Cardiac septum (tissue), 1 donor: ENCODE data around the gene RPH3AL. TPM values are rescaled to one million over a fixed set of nuclear protein-coding genes. Genes with fewer than 3 reads are reported as not detected.

Experiments used
- DNase-seq: peaks from one replicate; pipeline ENCODE4 v3.0.0-alpha.2; 2020; ENCODE audit warnings: low spot score
- intact Hi-C: fragments of 100-400 bp; cut with DNase I; formaldehyde crosslinking; loops from one replicate; pipeline ENCODE4 v1.14.0; 2022
- total RNA-seq: library from RNA; stranded (reverse); fragmentation: NEBNext Ultra II Directional; extraction: Animal tissue kit (Norgen Biotek cat#: 25700); gene quantifications from one replicate; pipeline ENCODE4 v1.2.1, GENCODE V29; 2021
- donor health status: DM: no; HTN: no; CAD: no.

RPH3AL gene
- total RNA-seq, 1 donor from 2014 or later, result 5.5 TPM

DNA sequence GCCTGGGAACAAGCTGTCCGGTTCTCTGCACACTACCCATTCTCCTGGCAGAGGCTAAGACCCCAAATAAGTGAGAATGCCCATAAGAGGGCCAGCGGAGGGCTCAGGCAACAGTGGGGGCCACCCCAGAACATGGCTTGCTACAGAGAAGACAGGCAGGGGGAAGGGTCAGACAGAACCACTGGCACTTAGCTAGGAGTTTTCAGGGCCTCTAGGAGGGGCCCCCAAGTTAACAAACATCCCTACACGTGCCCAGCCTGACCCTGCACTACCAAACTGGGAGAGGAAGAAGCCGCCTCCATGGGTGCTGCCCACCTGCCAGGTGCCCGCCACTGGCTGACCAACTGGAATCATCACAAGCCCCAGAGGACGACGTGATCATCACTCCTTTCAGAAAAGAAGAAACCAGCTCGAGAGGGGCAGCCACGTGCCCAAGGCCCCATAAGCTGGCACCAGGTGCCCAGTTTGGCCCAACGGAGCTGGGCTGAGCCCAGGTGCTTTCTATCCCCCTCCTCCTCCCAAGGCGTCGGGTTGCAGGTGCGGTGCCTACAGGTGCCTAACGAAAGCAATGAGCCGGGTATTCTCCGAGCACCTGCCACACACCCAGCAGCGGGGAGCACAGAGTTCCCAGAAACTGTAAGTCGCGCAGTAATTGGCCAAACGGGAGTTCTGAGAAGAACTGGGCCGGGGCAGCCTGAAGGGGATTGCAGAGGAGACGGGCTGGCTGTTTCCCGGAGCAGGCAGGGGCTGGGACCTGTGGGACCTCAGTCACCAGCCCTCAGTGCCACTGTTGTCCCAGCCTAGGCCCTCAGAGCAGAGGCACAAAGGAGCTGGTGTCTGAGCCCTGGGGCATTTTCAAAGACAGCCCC lies 13.2 kb downstream of the RPH3AL start:
- DNase-seq, result peak; percentile 59
- intact Hi-C loops, result no loop called here

DNA sequence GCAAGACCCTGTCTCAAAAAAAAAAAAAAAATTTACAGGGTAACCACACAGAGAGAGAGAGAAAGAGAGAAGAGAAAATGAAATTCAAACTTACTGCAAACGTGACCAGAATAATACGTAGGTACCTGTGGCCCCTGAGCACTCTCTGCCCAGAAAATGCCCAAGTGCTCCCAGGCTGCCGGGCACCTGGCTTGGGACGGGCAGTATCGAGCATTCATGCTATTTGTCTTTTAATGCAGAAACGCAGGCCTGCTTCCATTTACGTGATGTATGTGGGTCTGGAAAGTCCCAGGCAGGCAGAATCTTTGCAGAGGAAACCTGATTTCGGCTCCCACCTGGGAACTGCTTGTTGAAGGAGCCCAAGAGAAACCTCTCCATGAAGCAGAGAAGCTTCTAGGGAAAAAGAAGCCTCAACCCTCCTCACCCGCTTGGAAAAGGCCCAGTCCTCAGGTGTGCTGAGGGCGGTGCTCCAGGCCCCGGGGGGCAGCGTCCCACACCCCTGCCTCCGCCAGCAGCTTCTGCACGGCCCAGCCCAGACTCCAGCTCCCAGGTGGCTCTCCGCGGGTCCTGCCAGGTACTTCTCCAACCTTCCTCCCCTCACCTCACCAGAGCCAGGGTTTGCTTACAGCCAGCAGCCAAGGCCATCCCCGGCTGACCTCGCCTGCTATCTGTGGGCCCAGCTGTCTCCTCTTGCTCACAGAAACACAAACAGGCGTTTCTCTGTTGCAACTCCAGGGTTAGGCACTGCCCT lies 14.0 kb downstream of the RPH3AL start:
- intact Hi-C loops, result no loop called here
- DNase-seq, result peak; percentile 67

DNA sequence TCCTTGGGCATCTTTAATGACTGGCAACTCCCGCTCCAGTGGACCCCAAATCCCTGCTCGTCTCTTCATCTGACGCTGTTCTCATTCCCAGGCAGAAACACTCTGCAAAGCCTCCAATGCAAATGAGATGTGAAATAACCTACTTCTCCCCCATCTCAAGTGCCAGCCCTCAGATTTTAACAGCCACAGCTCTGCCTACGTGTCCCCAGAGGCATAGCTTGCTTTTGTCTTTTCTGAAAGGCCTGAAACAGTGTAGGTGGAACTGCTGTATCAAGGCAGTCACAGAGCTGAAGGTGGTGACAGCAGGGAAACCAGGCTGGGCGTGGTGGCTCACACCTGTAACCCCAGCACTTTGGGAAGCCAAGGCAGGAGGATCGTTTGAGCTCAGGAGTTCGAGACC lies 14.7 kb downstream of the RPH3AL start:
- DNase-seq, result no peak
- intact Hi-C loops, result no loop called here

DNA sequence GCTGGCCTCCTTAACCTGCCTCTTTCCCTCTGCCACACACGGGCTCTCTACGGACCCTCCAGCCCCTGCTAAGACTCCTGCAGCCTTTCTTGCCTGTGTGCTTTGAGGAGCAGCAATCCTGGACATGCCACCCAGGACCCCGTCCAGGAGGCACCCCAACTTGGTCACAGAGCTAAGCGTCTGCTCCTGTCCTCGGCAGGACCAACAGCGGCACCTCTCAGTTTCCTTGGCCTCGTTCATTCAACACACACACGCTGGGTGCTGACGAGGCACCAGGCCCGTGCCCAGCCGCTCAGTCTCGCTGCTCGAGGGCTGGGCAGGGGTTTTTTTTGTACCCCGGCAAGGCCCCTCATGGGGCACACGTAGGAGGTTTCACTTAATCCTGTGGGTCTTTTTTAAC lies 15.2 kb downstream of the RPH3AL start:
- peak; percentile 31 for DNase-seq
- intact Hi-C loops, result no loop called here

DNA sequence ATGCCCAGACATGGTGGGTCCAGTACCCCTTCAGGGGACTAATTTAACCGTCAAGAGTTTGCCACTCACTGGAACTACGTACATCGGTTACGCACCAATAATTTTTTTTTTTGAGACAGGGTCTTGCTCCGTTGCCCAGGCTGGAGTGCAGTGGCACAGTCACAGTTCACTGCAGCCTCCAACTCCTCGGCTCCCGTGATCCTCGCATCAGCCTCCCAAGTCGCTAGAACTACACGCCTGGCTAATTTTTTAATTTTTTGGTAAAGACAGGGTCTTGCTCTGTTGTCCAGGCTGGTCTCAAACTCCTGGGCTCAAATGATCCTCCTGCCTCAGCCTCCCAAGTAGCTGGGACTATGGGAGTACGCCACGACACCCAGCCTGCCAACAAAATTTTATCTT lies 15.6 kb downstream of the RPH3AL start:
- intact Hi-C loops, result no loop called here

DNA sequence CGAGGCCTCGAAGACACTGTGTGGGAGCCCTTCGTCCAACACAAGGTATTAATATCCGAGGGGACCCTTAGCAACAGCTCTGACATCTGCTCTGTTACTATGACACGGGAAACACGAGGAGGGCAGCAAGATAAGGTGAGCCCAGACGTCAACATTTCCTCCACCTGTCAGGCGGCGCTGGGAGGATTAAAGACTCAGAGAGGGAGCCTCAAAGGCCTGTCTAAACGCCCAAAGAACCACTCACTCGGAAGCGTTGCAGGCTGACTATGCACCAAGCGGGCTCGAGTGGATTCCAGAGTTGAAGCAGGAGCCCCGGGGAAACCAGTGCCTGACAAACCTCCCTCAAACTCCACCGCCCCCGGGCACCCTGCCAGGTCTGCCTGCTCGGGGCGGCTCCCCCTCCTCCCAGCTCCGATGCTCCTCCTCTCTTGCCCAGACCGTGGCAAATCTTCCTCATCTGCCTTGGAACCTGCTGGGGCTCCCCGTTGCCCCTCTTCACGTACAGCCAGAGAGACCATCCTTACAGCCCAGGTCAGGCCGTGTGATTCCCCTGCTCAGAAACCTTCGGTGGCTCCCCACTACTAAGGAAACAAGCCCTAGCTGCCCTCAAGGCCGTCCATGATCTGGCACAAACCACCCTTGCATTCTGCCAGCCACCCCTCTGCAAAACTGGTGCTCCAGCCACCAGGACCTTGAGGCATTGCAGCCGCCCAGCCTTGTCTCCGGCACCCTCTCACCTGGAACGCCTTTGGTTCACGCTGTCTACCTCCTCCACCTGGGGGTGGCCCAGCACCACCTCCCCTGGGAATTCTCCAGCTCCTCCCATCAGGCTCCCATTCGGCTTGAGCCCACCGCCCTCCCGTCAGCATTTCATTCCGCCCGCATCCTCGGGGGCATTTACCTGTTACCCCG lies 16.2 kb downstream of the RPH3AL start:
- intact Hi-C loops, result no loop called here
- DNase-seq, result peak; percentile 77

More for the DNA sequence above, 15.6 kb downstream of the RPH3AL start:
- DNase-seq, result no peak

DNA sequence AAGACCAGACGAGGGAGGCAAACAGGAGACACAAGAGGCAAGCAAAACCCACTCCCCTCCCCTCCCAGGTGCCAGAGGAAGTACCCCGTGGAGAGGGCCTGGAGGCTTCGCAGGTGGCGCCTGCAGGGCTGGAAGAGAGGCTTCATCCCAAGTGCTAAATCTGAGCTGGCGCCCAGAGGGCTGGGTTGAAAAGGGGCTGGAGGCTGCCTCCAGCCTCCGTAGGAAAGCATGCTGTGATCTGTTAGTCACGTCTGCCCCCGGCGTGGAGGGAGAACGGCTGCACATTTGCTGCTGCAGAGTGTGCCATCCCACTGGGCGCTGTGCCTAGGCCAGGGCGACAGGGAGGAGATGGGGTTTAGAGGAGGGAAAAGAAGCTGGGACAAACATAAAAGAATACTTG lies 16.9 kb downstream of the RPH3AL start:
- intact Hi-C loops, result no loop called here
- DNase-seq, result peak; percentile 66

DNA sequence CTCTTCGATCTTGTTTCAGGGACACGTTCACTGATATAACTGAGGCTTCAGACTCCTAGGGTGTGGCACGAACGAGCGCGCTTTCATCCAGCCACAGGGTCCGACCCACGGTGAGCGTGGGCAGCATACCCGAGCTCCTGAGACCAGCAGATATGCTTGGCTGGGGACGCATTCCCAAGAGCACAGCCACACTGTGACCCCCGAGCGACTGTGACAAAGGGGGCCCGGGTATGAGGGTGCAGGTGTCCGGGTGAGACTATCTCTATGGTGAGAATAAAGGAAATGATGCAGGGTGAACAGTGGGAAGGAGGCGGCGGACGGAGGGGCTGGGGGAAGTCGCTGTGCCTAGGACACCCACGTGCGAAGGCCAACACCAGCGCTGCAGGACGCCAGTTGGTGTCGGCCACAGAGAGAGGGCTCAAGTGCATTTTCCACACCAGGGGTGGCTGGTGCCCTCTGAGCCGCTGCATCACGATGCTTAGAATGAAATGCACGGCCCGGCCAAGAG lies 17.6 kb downstream of the RPH3AL start:
- intact Hi-C loops, result loop anchor here (5.0 kb wide), 1 partner anchor 68 kb away; no protein-coding TSS in a partner anchor
- DNase-seq, result peak; percentile 57

DNA sequence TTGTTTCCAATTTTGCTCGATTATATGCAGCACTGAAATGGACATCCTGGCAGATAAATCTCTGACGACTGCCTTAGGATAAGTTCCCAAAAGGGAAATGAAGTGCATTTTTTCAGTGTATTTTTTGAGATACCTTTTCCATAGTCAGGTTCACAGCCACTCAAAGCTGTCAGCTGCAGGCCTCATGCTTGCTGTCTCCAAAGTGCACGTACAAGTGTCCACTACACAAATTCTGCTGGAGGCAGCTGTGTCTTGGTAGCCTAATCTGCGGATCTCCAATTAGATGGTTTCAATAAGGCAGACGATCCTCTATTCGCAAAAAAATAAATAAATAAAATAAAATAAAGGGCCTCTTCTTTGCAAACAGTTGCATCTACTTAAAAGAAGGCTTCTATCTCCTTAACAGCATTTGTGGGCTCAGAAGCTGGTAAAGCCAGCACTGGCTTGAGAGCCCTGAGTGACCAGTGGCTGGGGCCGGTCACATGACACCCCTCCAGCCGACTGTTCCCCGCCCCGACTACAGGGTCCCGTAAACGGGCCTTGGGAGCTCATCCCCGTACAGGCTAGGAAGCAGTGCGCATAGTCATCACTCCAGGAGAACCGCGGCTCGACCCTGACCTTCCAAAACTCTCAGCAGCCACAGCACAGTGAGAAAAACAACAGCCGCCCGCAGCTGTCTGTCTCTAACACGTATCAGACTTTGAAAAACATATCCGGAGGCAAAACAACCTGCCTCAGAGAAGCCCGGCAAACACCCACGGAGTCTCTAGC lies 18.8 kb downstream of the RPH3AL start:
- peak; percentile 90 for DNase-seq
- intact Hi-C loops, result loop anchor here (5.0 kb wide), 1 partner anchor 67 kb away; no protein-coding TSS in a partner anchor

DNA sequence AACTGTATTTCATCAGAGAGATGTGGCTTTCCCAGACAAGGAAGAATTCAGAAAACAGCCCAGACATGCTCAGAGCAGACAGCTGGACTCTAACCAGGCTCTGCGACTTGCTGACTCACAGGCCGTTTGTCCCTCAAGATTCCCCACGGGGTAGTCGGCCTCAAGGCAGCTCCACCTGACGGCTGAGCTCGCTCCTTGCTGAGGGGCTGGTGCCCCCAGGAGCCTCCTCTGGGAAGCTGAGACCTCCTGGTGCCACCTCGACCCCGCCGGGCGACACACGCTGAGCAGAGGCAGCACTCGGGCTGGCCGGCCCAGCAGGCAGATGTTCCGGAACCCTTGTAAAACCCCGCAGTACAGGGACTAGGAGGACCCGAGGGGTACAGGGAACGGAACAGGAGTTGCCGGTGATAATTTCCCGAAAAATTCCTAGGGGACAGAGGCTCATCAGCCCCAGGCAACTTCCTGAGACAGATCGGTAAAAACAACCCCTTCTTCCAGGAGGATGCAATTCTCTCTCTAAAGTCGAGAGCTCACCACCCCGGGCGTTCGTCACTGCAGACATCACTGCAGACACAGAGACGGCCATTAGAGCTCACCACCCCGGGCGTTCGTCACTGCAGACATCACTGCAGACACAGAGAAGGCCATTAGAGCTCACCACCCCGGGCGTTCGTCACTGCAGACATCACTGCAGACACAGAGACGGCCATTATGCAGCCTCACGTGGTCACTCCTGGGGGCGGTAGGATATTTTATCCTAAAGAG lies 19.9 kb downstream of the RPH3AL start:
- intact Hi-C loops, result loop anchor here (5.0 kb wide), 1 partner anchor 65 kb away; no protein-coding TSS in a partner anchor
- peak; percentile 73 for DNase-seq

DNA sequence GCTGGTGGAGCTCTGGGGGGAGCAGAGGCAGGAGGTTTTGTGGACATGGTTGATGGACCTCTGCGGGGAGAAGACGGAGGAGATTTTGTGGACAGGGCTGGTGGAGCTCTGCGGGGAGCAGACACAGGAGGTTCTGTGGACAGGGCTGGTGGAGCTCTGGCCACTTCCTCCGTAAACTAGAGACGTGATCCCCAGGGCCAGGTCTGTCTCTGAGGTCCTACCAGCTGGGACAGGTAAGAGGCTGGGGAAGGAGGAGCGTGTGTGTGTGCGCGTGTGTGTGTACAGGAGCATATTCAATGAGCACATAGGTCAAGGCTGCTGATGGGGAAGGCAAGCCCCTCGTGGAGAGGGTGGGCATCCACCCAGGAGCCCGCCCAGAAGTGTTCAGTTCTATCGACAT lies 20.6 kb downstream of the RPH3AL start:
- DNase-seq, result peak; percentile 56
- intact Hi-C loops, result loop anchor here (5.0 kb wide), 1 partner anchor 65 kb away; no protein-coding TSS in a partner anchor

DNA sequence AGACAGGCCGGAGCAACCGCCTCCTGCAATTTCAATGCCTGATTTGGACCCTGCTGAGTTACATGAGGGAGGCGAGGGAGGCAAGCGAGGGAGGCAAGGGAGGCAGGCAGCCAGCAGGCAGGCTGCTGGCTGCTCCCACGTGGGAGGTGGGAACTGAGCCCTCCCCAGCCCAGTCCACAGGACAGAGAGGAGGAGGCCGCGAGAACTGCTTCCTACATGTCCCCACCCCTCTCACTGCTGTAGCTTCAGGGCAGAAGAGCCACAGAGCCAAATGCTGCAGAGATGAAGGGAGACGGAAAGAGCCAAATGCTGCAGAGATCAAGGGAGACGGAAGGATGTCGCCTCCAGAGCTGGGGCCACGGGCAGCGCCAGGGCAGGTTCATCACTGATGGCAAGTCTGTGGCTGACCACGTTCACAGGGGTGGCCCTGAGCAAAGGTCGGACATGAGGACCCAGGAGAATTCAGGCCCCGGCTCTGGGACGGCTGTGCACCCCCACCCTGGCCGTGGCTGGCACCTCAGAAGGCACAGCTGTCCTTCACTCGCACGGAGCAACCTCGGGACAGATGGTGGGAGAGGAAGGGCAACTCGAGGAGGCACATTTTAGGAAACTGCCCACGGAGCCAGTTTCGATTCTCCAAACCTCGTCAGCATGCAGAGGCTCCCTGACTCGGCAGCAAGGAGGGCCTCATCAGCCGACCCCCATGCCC lies 21.5 kb downstream of the RPH3AL start:
- DNase-seq, result peak; percentile 81
- intact Hi-C loops, result loop anchor here (2.0 to 5.0 kb wide), 2 partner anchors 54 to 64 kb away; no protein-coding TSS in a partner anchor

DNA sequence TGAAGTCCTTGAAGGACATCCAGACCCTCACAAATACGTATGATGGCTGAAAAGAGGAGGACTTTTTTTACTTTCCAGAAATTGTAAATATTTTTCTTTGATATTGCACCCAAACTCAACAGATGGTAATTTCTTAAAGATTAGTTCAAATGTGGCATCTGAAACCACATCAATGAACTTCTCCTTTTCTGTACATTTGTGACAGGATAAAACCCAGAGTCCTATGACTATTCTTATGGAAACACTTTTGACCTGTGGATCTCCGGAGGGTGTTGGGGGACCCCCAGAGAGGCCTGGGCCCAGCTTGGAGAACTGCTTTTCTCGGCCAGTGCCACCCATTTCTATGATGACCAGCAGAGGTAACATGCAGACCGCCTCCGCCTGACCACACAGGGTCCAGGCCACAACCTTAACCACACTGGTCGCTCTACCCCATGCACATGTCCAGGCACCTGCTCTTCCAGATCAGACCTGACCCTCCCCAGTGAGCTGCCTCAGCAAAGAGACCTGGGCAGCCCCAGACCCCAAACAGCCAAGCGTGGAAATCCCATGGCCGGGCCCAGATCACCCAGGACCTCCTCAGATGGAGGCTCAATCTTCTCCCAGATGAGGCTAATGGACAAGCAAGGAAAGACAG lies 22.7 kb downstream of the RPH3AL start:
- DNase-seq, result peak; percentile 74
- intact Hi-C loops, result loop anchor here (2.0 to 5.0 kb wide), 2 partner anchors 55 to 63 kb away; no protein-coding TSS in a partner anchor

DNA sequence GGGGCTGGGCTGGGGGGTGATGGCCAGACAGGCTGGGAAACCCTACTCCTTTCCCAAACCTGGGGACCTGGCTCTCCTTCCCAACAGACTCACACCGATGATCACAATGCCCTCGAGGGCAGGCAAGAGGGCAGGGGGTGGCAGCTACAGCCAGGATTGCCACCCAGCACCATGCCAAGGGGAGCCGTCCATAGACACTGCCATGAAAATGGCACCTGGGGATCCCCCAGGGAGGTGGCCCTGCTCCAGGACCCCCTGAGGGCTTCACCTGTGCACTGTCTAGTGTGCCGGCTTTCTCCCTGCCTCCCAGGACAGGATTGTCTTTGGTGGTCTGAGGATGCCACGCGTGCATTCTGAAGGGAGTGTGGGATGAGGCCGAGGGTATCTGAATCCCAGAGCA lies 24.6 kb downstream of the RPH3AL start:
- intact Hi-C loops, result no loop called here

DNA sequence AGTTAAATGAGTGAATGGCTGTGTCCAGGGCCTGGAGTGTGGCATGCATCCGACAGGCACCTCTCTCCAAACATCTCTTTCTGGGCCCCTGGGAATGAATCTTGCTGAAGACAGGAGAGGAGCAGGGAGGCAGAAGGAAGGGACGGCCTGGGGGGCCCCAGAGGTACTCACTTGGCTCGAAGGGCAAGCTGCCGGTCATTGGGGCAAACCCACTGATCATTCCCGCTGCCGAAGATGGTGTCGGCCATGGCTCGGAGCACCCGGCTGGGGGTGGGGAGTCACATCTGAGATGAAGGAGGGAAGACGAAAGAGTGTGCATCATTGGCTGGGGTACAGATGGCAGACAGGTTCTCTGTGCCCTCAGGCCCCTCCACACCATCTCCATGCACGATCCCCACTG lies 25.3 kb downstream of the RPH3AL start:
- peak; percentile 20 for DNase-seq
- intact Hi-C loops, result no loop called here

More for the DNA sequence above, 24.6 kb downstream of the RPH3AL start:
- DNase-seq, result no peak

DNA sequence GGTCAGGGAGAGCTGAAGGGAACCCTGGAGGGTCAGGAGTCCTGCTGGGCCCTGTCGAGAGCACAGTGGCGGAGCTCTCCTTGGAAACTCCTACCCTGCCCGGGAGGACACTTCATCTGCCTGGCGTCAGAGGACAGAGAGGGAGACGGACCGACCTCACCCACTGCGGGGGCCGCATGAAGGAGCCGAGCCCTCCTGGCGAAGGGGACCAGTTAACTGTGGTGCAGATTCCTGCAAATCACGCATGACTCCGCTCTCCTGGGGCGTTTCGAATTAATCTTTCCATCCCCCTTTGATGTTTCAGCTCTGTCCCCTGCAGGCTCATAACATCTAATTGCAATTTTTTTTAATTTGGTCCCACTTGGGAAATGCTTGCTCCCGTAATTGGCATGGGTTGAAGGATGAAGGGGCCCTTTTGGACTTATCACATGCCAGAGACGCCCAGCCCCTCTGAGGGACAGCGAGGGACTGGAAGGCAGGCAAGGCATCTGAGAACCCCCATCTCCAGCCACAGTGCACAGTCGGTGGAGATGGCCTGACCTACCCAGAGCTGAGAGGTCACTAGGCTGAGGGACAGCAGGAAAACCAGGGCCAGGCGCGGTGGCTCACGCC lies 26.5 kb downstream of the RPH3AL start:
- intact Hi-C loops, result no loop called here
- peak; percentile 63 for DNase-seq
